Measurements from ENCODE around the gene CDH19. TPM values are rescaled to one million over a fixed set of nuclear protein-coding genes. Genes with fewer than 3 reads are reported as not detected.

CDH19 gene
- total and polyA plus RNA-seq, 7 experiments from 2014 or later = not detected

DNA sequence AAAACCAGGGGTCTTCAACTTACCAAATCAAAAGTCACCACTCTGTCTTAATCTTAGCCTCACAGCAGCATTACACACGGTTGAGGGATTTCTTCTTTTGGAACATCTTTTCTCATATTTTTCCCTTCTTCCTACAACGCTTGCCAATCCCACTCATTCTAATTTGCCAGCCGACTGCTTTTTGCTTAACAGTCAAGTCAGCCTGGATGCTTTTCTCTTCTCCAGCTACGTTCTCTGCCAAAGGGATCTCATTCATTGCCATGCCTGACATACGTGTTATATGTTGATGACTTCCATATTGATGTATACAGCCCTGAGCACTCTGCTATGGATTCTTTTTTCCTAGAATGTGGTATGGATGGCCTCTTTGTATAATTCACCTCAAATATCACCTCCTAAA is 37.3 kb downstream of the CDH19 start:
- no peaks in the 10 kb centered on the region for H3K4me1 ChIP-seq (ENCODE audit: control insufficient read depth in 2 of 2, insufficient read depth in 2 of 2, low read length in 2 of 2)
- Mint-ChIP-seq H3K9me3 (peaks cover 0 to 9% (median 0%) of the 10 kb centered on the region in 11 donors), H3K27ac (no peak overlapping the region), H3K4me3 (no peak overlapping the region), H3K36me3 (no peaks in the 10 kb centered on the region), H3K27me3 (no peaks in the 10 kb centered on the region), H3K4me1 (no peaks in the 10 kb centered on the region)
- H3K36me3 ChIP-seq (ENCODE audit: control insufficient read depth in 2 of 3, insufficient read depth in 3 of 3, low read length in 3 of 3) = no peaks in the 10 kb centered on the region
- ChIA-PET POLR2A (no interaction called here), CTCF (no interaction called here)
- no peak for DNase-seq
- no peak overlapping the region for H3K4me3 ChIP-seq (ENCODE audit: low read length)
- H3K9me3 ChIP-seq (ENCODE audit: control insufficient read depth in 2 of 3, low read length in 3 of 3) = no peaks in the 10 kb centered on the region
- H3K27me3 ChIP-seq (ENCODE audit: control insufficient read depth in 2 of 2, insufficient read depth in 2 of 2, low read length in 2 of 2) = no peaks in the 10 kb centered on the region
- H3K27ac ChIP-seq (ENCODE audit: low read depth, low read length) = no peak overlapping the region
- intact Hi-C loops (cut with micrococcal nuclease) = no loop called here
- no peak for ATAC-seq

DNA sequence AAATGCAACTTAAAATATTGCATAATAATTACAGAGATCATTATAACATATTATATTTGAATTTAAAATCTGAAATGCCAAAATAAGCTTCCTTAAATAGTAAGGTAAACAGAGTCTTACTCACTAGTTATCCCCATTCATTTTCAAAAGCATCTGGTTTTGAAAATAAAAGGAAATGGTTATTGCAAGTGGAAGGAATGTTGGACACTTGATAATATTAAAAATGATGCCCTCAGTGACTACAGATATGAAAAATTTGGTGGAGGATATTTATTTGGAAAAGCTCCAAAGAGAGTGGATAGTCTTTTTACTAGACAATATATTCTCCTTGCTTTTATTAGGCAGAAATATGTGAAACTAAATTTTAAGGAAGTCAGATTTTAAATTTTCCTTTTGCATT is 39.7 kb downstream of the CDH19 start:
- Histone ChIP-seq H3K27ac (ENCODE audit: low read depth, low read length) (no peak overlapping the region), H3K4me1 (ENCODE audit: control insufficient read depth in 2 of 2, insufficient read depth in 2 of 2, low read length in 2 of 2) (no peaks in the 10 kb centered on the region), H3K27me3 (ENCODE audit: control insufficient read depth in 2 of 2, insufficient read depth in 2 of 2, low read length in 2 of 2) (no peaks in the 10 kb centered on the region), H3K36me3 (ENCODE audit: control insufficient read depth in 2 of 3, insufficient read depth in 3 of 3, low read length in 3 of 3) (no peaks in the 10 kb centered on the region), H3K4me3 (ENCODE audit: low read length) (no peak overlapping the region), H3K9me3 (ENCODE audit: control insufficient read depth in 2 of 3, low read length in 3 of 3) (no peaks in the 10 kb centered on the region)
- no peaks in the 10 kb centered on the region for H3K36me3 Mint-ChIP-seq
- POLR2A ChIA-PET = no interaction called here
- ATAC-seq (no peak), DNase-seq (no peak)
- no peaks in the 10 kb centered on the region for H3K27me3 Mint-ChIP-seq
- intact Hi-C loops (cut with micrococcal nuclease) = no loop called here
- CTCF ChIA-PET = no interaction called here
- H3K4me3 Mint-ChIP-seq = no peak overlapping the region
- no peaks in the 10 kb centered on the region for H3K4me1 Mint-ChIP-seq
- H3K27ac Mint-ChIP-seq = no peak overlapping the region
- H3K9me3 Mint-ChIP-seq = peaks cover 0 to 9% (median 0%) of the 10 kb centered on the region in 11 donors

DNA sequence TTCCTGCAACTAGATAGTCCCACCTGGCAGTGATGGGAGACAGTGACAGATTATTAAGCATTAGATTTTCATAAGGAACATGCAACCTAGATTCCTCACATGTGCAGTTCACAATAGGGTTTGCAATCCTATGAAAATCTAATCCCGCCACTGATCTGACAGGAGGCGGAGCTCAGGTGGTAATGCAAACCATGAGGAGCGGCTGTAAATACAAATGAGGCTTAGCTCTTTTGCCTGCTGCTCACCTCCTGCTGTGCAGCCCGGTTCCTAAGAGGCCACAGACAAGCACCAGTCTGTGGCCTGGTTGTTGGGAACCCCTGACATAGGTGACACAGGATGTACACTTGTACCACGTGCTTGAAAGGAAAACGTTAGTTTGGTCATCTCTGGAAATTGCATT is 41.6 kb downstream of the CDH19 start:
- H3K4me1 Mint-ChIP-seq = no peaks in the 10 kb centered on the region
- peaks cover 0 to 9% (median 0%) of the 10 kb centered on the region in 11 donors for H3K9me3 Mint-ChIP-seq
- no peak overlapping the region for H3K27ac Mint-ChIP-seq
- Histone ChIP-seq H3K27me3 (ENCODE audit: control insufficient read depth in 2 of 2, insufficient read depth in 2 of 2, low read length in 2 of 2) (no peaks in the 10 kb centered on the region), H3K9me3 (ENCODE audit: control insufficient read depth in 2 of 3, low read length in 3 of 3) (no peaks in the 10 kb centered on the region), H3K27ac (ENCODE audit: low read depth, low read length) (no peak overlapping the region), H3K4me1 (ENCODE audit: control insufficient read depth in 2 of 2, insufficient read depth in 2 of 2, low read length in 2 of 2) (no peaks in the 10 kb centered on the region), H3K4me3 (ENCODE audit: low read length) (no peak overlapping the region), H3K36me3 (ENCODE audit: control insufficient read depth in 2 of 3, insufficient read depth in 3 of 3, low read length in 3 of 3) (no peaks in the 10 kb centered on the region)
- no peaks in the 10 kb centered on the region for H3K27me3 Mint-ChIP-seq
- no peak overlapping the region for H3K4me3 Mint-ChIP-seq
- H3K36me3 Mint-ChIP-seq = no peaks in the 10 kb centered on the region
- intact Hi-C loops (cut with micrococcal nuclease) = no loop called here
- POLR2A ChIA-PET = no interaction called here
- DNase-seq (no peak), ATAC-seq (no peak)
- CTCF ChIA-PET = no interaction called here

DNA sequence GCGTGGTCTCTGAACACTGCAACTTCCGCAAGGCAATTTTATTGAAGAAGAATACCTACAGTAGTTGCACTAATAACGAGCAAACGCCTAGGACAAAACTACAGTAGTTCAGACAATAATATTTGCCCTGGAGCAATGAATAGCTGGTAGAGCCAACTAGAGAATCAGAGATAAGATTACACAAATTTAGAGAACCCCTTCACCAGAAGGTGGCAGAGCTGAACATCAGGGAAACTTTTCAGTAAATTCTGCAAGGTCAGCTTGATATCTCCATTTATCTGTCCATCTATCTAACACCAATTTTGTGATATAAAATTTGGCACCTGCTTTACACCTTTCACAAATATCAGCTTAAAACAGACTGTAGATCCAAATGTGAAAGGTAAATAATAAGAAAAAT is 43.8 kb downstream of the CDH19 start:
- intact Hi-C loops (cut with micrococcal nuclease) = no loop called here
- H3K27me3 Mint-ChIP-seq = no peaks in the 10 kb centered on the region

DNA sequence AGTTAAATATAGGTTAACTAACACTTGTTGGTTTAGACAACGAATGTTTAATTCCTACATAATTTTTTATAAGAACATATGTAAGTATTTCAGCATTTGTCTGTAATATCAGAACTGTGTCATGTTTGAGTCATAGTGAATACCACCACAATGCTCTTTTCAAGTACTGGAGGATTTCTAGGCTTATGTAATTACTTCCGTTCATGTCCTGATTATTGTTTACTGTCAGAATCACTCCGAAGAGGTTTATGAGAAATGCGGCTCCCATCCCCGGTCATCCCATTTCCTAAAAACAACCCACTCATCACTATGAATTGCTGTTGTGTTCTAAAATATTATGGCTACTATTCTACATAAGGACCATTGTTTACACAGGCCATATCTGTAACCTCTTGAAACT is 45.1 kb downstream of the CDH19 start:
- DNase-seq (no peak), ATAC-seq (no peak)

More for the DNA sequence above, 43.8 kb downstream of the CDH19 start:
- H3K27ac ChIP-seq (ENCODE audit: low read depth, low read length) = no peak overlapping the region
- no peaks in the 10 kb centered on the region for H3K9me3 ChIP-seq (ENCODE audit: control insufficient read depth in 2 of 3, low read length in 3 of 3)
- H3K4me1 Mint-ChIP-seq = no peaks in the 10 kb centered on the region
- CTCF ChIA-PET = no interaction called here
- no peaks in the 10 kb centered on the region for H3K27me3 ChIP-seq (ENCODE audit: control insufficient read depth in 2 of 2, insufficient read depth in 2 of 2, low read length in 2 of 2)
- H3K4me3 Mint-ChIP-seq = no peak overlapping the region
- DNase-seq = no peak
- POLR2A ChIA-PET = no interaction called here
- no peaks in the 10 kb centered on the region for H3K4me1 ChIP-seq (ENCODE audit: control insufficient read depth in 2 of 2, insufficient read depth in 2 of 2, low read length in 2 of 2)
- H3K9me3 Mint-ChIP-seq = peaks cover 0 to 2% (median 0%) of the 10 kb centered on the region in 11 donors
- no peaks in the 10 kb centered on the region for H3K36me3 Mint-ChIP-seq
- no peak overlapping the region for H3K27ac Mint-ChIP-seq
- H3K36me3 ChIP-seq (ENCODE audit: control insufficient read depth in 2 of 3, insufficient read depth in 3 of 3, low read length in 3 of 3) = no peaks in the 10 kb centered on the region
- H3K4me3 ChIP-seq (ENCODE audit: low read length) = no peak overlapping the region
- ATAC-seq = no peak

DNA sequence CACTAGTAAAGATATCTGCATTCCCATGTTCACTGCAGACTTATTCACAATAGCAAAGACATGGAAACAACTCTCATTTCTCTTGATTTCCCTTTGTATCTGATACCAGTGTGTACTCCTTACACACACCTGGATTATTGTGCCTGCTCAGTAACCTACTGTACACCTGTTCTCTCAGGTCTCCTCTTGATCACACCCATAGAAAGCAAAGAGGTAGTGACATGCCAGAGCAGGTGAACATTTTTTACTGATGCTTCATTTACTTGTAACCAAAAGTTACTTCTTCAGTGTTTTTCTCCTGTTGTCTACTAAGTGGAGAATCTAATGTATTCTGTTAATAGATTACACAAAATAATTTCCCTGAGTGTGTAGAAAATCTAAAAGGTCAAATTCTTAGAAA is 46.8 kb downstream of the CDH19 start:
- intact Hi-C loops (cut with micrococcal nuclease) = no loop called here
- H3K9me3 Mint-ChIP-seq = peaks cover 0 to 2% (median 0%) of the 10 kb centered on the region in 11 donors
- no peaks in the 10 kb centered on the region for H3K4me1 Mint-ChIP-seq
- ChIA-PET CTCF (no interaction called here), POLR2A (no interaction called here)
- no peak overlapping the region for H3K4me3 Mint-ChIP-seq
- no peak for DNase-seq
- no peak for ATAC-seq
- no peaks in the 10 kb centered on the region for H3K27me3 Mint-ChIP-seq
- H3K27ac ChIP-seq (ENCODE audit: low read depth, low read length) = no peak overlapping the region
- no peaks in the 10 kb centered on the region for H3K4me1 ChIP-seq (ENCODE audit: control insufficient read depth in 2 of 2, insufficient read depth in 2 of 2, low read length in 2 of 2)
- H3K9me3 ChIP-seq (ENCODE audit: control insufficient read depth in 2 of 3, low read length in 3 of 3) = no peaks in the 10 kb centered on the region
- no peaks in the 10 kb centered on the region for H3K27me3 ChIP-seq (ENCODE audit: control insufficient read depth in 2 of 2, insufficient read depth in 2 of 2, low read length in 2 of 2)
- no peaks in the 10 kb centered on the region for H3K36me3 Mint-ChIP-seq
- no peaks in the 10 kb centered on the region for H3K36me3 ChIP-seq (ENCODE audit: control insufficient read depth in 2 of 3, insufficient read depth in 3 of 3, low read length in 3 of 3)
- H3K27ac Mint-ChIP-seq = no peak overlapping the region
- no peak overlapping the region for H3K4me3 ChIP-seq (ENCODE audit: low read length)

More for the DNA sequence above, 45.1 kb downstream of the CDH19 start:
- H3K36me3 ChIP-seq (ENCODE audit: control insufficient read depth in 2 of 3, insufficient read depth in 3 of 3, low read length in 3 of 3) = no peaks in the 10 kb centered on the region
- H3K27ac Mint-ChIP-seq = no peak overlapping the region
- H3K4me1 ChIP-seq (ENCODE audit: control insufficient read depth in 2 of 2, insufficient read depth in 2 of 2, low read length in 2 of 2) = no peaks in the 10 kb centered on the region
- no peaks in the 10 kb centered on the region for H3K36me3 Mint-ChIP-seq
- ChIA-PET CTCF (no interaction called here), POLR2A (no interaction called here)
- no peaks in the 10 kb centered on the region for H3K27me3 Mint-ChIP-seq
- H3K4me3 ChIP-seq (ENCODE audit: low read length) = no peak overlapping the region
- intact Hi-C loops (cut with micrococcal nuclease) = no loop called here
- no peaks in the 10 kb centered on the region for H3K27me3 ChIP-seq (ENCODE audit: control insufficient read depth in 2 of 2, insufficient read depth in 2 of 2, low read length in 2 of 2)
- no peaks in the 10 kb centered on the region for H3K4me1 Mint-ChIP-seq
- peaks cover 0 to 2% (median 0%) of the 10 kb centered on the region in 11 donors for H3K9me3 Mint-ChIP-seq
- no peaks in the 10 kb centered on the region for H3K9me3 ChIP-seq (ENCODE audit: control insufficient read depth in 2 of 3, low read length in 3 of 3)
- no peak overlapping the region for H3K4me3 Mint-ChIP-seq
- no peak overlapping the region for H3K27ac ChIP-seq (ENCODE audit: low read depth, low read length)

DNA sequence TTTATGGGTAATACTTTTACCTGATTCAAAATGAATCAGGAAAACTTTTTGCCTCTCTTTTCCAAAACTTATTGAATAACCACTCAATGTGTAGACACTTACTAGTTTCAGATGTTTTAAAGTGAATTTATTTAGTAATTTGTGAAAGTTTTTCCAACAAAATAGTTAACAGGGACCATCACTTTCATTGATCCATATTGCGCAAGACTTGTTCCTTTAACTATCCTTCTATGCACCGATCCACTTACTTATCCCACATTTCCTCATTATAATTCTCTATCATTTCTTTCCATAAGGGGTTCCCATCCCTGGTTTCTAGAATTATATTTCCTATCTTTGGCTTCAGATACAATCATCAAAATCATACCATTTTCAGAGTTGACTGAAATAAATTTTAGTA is 48.3 kb downstream of the CDH19 start:
- Histone ChIP-seq H3K27me3 (ENCODE audit: control insufficient read depth in 2 of 2, insufficient read depth in 2 of 2, low read length in 2 of 2) (no peaks in the 10 kb centered on the region), H3K9me3 (ENCODE audit: control insufficient read depth in 2 of 3, low read length in 3 of 3) (no peaks in the 10 kb centered on the region), H3K4me3 (ENCODE audit: low read length) (no peak overlapping the region), H3K36me3 (ENCODE audit: control insufficient read depth in 2 of 3, insufficient read depth in 3 of 3, low read length in 3 of 3) (no peaks in the 10 kb centered on the region), H3K27ac (ENCODE audit: low read depth, low read length) (no peak overlapping the region), H3K4me1 (ENCODE audit: control insufficient read depth in 2 of 2, insufficient read depth in 2 of 2, low read length in 2 of 2) (no peaks in the 10 kb centered on the region)
- ATAC-seq = no peak
- ChIA-PET POLR2A (no interaction called here), CTCF (no interaction called here)
- intact Hi-C loops (cut with micrococcal nuclease) = no loop called here
- H3K4me3 Mint-ChIP-seq = no peak overlapping the region
- H3K27ac Mint-ChIP-seq = no peak overlapping the region
- H3K27me3 Mint-ChIP-seq = no peaks in the 10 kb centered on the region
- H3K4me1 Mint-ChIP-seq = no peaks in the 10 kb centered on the region
- DNase-seq = no peak
- no peaks in the 10 kb centered on the region for H3K36me3 Mint-ChIP-seq
- H3K9me3 Mint-ChIP-seq = peaks cover 0 to under 1% (median 0%) of the 10 kb centered on the region in 11 donors

Data from naive thymus-derived CD4-positive, alpha-beta T cell (primary cell).